ENCODE results near the gene ITCH. TPM values are rescaled to one million over a fixed set of nuclear protein-coding genes. Genes with fewer than 3 reads are reported as not detected.
A peak's percentile ranks its signal among the peaks of the same experiment; 100 is the strongest.

ITCH gene
- total RNA-seq (2021; fragmentation: NEBNext Ultra II Directional; extraction: Animal tissue kit (Norgen Biotek cat#: 25700)), result 39.2 and 45.2 TPM in 2 replicates
- 2.5 and 3.9 TPM in 2 replicates for polyA plus RNA-seq (2011; rRNA removed)
- 5.5 TPM for polyA plus RNA-seq (2011; cell fraction: cytosol; rRNA removed)
- polyA plus RNA-seq (2011; cell fraction: nucleus; rRNA removed), result 3.7 TPM
- 11.9 to 27.2 TPM (median 16.6 TPM) in 4 replicates for polyA plus RNA-seq (2012, experiment 1 of 2)
- polyA plus RNA-seq (2012, experiment 2 of 2), result 1.3 TPM
- polyA plus RNA-seq (2013, experiment 1 of 2), result 13.3 TPM
- polyA plus RNA-seq (2013, experiment 2 of 2), result 13.1 TPM
- 21.3 and 28.5 TPM in 2 replicates for polyA minus RNA-seq (2011; rRNA and poly(A)+ RNA removed)
- polyA minus RNA-seq (2011; cell fraction: cytosol; rRNA and poly(A)+ RNA removed), result 8.4 TPM
- 18.7 TPM for polyA minus RNA-seq (2011; cell fraction: nucleus; rRNA and poly(A)+ RNA removed)
- long read RNA-seq, experiment 1, full-length matches to known transcripts, result 1 of 12 reads
- long read RNA-seq, experiment 1, partial matches to known transcripts, result 6 of 12 reads
- long read RNA-seq, experiment 1, other reads (novel, unspliced or antisense), result 5 of 12 reads
- long read RNA-seq, experiment 2, full-length matches to known transcripts, result 6 of 12 reads
- long read RNA-seq, experiment 2, partial matches to known transcripts, result 3 of 12 reads
- long read RNA-seq, experiment 2, other reads (novel, unspliced or antisense), result 3 of 12 reads

- ChIA-PET CTCF (ENCODE audit: partially characterized antibody) (interaction anchor here (0.7 to 3.3 kb wide), 10 partner anchors 11 to 160 kb away, joined by 3 to 22 read pairs (median 4); no protein-coding TSS in a partner anchor), POLR2A (ENCODE audit: partially characterized antibody) (interaction anchor here (0.7 to 3.2 kb wide), 22 partner anchors 8 to 314 kb away, joined by 3 to 24 read pairs (median 4); partner anchors contain the start of genes AHCY, DYNLRB1, EIF2S2 and PIGU)
- Histone ChIP-seq H2AK5ac (ENCODE audit: low read depth, low read length) (no peak within 1 kb of the TSS), H3K4ac (replicated peaks; ENCODE audit: insufficient read length, low read depth, low read length) (no peak within 1 kb of the TSS), H3K4me1 (replicated peaks in 1 of 4; ENCODE audit: control insufficient read depth in 3 of 4, insufficient read depth in 4 of 4, low read length in 3 of 4) (peaks cover 3 to 7% (median 5%) of the 10 kb centered on the region in 4 experiments; a peak in 4 of 7 replicates), H2BK15ac (ENCODE audit: low read length) (no peak within 1 kb of the TSS), H3K79me2 (ENCODE audit: control insufficient read depth in 1 of 2, insufficient read depth in 2 of 2, low read length in 2 of 2) (peaks cover 10 to 45% of the 10 kb centered on the region in 2 experiments), H4K8ac (ENCODE audit: extremely low read depth, insufficient read depth, low read length) (peak within 1 kb of the TSS; percentile 98), H2AFZ (ENCODE audit: low read length) (0 out of 2 replicates have a peak within 1 kb of the TSS, but pooled peaks have one; percentile 31), H2BK12ac (ENCODE audit: low read depth, low read length) (no peak within 1 kb of the TSS), H2BK120ac (replicated peaks; ENCODE audit: low read depth, low read length) (no peak within 1 kb of the TSS), H3K23ac (ENCODE audit: insufficient read length) (no peak within 1 kb of the TSS), H3K23me2 (ENCODE audit: low read depth, low read length) (peaks cover 6% of the 10 kb centered on the region; the same call in 1 of the 2 replicates), H4K91ac (replicated peaks; ENCODE audit: insufficient read length, low read length) (peak within 1 kb of the TSS; percentile 93), H4K20me1 (replicated peaks in 1 of 2; ENCODE audit: control insufficient read depth in 1 of 2, insufficient read depth in 2 of 2, low read length in 2 of 2) (peaks cover 2 to 8% of the 10 kb centered on the region in 2 experiments), H3K14ac (ENCODE audit: insufficient read length) (no peak within 1 kb of the TSS), H3K4me3 (ENCODE audit: extremely low read depth in 1 of 4, insufficient read depth in 2 of 4, low read depth in 3 of 4, low read length in 4 of 4) (peak within 1 kb of the TSS; percentile 78 to 91 (median 84)), H3K18ac (ENCODE audit: extremely low read depth, low read length) (no peak within 1 kb of the TSS; the same call in 1 of the 2 replicates), H3K9me3 (ENCODE audit: insufficient read depth in 2 of 2, low read depth in 1 of 2, low read length in 1 of 2) (no peaks in the 10 kb centered on the region), H2BK20ac (ENCODE audit: low read length) (no peak within 1 kb of the TSS), H3K9ac (replicated peaks in 1 of 4; ENCODE audit: extremely low read depth in 1 of 4, low read depth in 3 of 4, low read length in 3 of 4) (peak within 1 kb of the TSS in 3 of 4 experiments; percentile 74 to 90 (median 77); a peak in 6 of 7 replicates), H3K27me3 (replicated peaks in 1 of 4; ENCODE audit: control insufficient read depth in 3 of 4, extremely low read depth in 1 of 4, insufficient read depth in 3 of 4, low read length in 3 of 4) (no peaks in the 10 kb centered on the region), H2BK5ac (ENCODE audit: low read depth, low read length) (no peak within 1 kb of the TSS), H3K4me2 (ENCODE audit: insufficient read depth in 1 of 2, low read depth in 2 of 2, low read length in 2 of 2) (peak within 1 kb of the TSS; percentile 66 to 89), H3K36me3 (ENCODE audit: control insufficient read depth in 2 of 4, insufficient read depth in 4 of 4, low read length in 3 of 4) (no peaks in the 10 kb centered on the region), H3K79me1 (ENCODE audit: low read depth, low read length) (no peaks in the 10 kb centered on the region), H3K56ac (replicated peaks; ENCODE audit: insufficient read length, low read depth, low read length) (peak within 1 kb of the TSS; percentile 82), H4K5ac (ENCODE audit: insufficient read length, low read depth, low read length) (peak within 1 kb of the TSS; percentile 76), H3K27ac (ENCODE audit: low read depth, low read length) (peak within 1 kb of the TSS; percentile 76)
- 1% methylated on average over 31 of the region's 32 CpGs; no CpG with 5 or more reads in 1 of the 2 experiments for WGBS, 2 experiments (ENCODE audit: extremely low coverage in 1 of 2, insufficient coverage in 1 of 2, insufficient read length in 1 of 2, insufficient replicate concordance in 2 of 2, low coverage in 1 of 2, low lambda C conversion rate in 2 of 2, missing lambda C conversion rate in 1 of 2)
- FAIRE-seq, result no peak
- DNase-seq (ENCODE audit: low read depth in 1 of 2, low spot score in 2 of 2), result peak; percentile 93 to 94
- TF ChIP-seq HDAC2 (IDR thresholded peaks at IDR 0.05; ENCODE audit: borderline replicate concordance in 1 of 2, low read depth in 2 of 2, low read length in 2 of 2) (peak in 1 of 2 experiments; percentile 55; a peak in 1 of 4 replicates), SP1 (IDR thresholded peaks at IDR 0.05; ENCODE audit: low read depth, low read length) (no peak; the same call in 1 of the 2 replicates), POLR2A (IDR thresholded peaks at IDR 0.05; ENCODE audit: control extremely low read depth in 1 of 2, low read depth in 2 of 2, low read length in 2 of 2) (peak; percentile 77 to 88), FOSL1 (IDR thresholded peaks at IDR 0.05; ENCODE audit: insufficient read depth, low read depth, low read length) (no peak), YY1 (IDR thresholded peaks at IDR 0.05; ENCODE audit: low read depth, low read length) (peak; percentile 91), PHF8 (conservative IDR thresholded peaks at IDR 0.05; ENCODE audit: low read depth, low read length) (peak; percentile 89)
Observed at GRCh38 chr20:34363062-34363464, at the start of gene ITCH. ITCH (plus strand) TSS chr20:34363273; CDS start chr20:34393812, 30,539 bp downstream.
